Stimulated activated CD4-positive, alpha-beta T cell treated with anti-CD3 and anti-CD28 coated beads, TNF-alpha, amount 100 ng/mL, for 4 hours (primary cell): ENCODE results near the gene CLCN1.
"Not testable (repeated sequence)": the region's sequence is repeated elsewhere in the genome, so short reads cannot be mapped to it uniquely, and the experiment has no call there.

Experiments used
- DNase-seq, 3 experiments: peaks; one replicate each; pipeline ENCODE4 v3.0.0-alpha.2; 2020; ENCODE audit warnings: low read depth in 3 of 3

The CLCN1 gene

GRCh38 chr7:143315776-143316175 is at the start of gene CLCN1:
TSS of gene CLCN1 (plus strand) at chr7:143316111. CDS start at chr7:143316213, 102 bp downstream.
- DNase-seq, result no peak

GRCh38 chr7:143269251-143269650 is 46.7 kb upstream of the CLCN1 start:
- DNase-seq, result no peak

DNA sequence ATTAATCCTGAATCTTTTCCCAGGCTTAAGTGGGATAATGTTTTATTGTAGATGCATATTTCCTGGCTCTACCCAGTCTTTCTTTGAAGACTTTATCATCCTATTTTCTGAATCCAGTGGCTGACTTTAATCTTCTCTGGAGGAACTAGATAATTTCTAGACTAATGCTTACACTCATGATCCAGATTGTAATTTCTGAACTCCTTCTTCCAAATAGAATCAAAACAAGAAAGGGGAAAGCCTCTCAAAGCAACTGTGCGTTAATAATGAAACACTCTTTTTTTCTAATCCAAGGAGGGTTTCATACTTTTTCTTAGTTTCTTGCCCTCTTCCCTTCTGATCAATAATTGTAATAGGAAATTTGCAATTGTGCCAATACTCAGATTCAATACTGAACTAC is 44.7 kb upstream of the CLCN1 start:
- no peak for DNase-seq

GRCh38 chr7:143272871-143273270 is 43.0 kb upstream of the CLCN1 start:
- DNase-seq, result no peak

GRCh38 chr7:143279186-143280098 is 36.5 kb upstream of the CLCN1 start:
- DNase-seq, result no peak

DNA sequence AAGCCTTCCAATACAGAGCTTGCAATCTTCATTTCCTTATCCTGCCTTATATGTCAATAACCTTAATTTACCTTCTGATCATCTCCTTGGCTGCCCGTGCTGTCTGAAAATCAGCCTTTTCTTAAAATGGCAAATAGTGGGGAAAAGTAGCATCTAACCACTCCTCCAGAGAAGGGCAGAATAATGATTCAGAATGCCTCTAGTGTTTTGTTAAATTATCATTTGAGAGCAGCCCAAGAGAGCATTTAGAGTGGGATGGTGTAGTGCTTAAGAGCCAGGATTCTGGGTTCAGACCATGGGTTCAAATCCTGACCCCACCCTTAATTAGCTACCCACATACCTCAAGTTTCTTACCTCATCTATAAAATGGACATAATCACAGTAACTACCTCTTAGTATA is 35.8 kb upstream of the CLCN1 start:
- no peak for DNase-seq

DNA sequence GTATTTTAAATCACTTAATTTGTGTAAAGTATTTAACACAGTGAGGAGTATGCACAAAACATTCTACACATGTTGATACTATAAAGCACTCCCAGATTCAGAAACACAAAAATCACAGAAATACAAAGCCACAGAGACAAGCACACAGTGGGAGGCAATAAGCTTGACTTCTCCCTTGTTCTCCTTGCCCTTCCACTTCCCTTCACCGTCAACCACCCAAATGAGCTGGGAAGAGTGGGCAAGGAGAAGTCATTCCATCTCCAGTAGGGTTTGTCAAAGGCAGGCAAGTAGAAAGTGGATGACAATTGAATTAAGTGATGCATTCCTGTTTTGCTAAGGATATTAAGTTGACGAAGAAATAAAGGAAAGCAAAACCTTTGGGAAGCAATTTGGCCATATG is 35.3 kb upstream of the CLCN1 start:
- DNase-seq, result no peak

GRCh38 chr7:143281529-143281928 is 34.4 kb upstream of the CLCN1 start:
- no peak for DNase-seq

DNA sequence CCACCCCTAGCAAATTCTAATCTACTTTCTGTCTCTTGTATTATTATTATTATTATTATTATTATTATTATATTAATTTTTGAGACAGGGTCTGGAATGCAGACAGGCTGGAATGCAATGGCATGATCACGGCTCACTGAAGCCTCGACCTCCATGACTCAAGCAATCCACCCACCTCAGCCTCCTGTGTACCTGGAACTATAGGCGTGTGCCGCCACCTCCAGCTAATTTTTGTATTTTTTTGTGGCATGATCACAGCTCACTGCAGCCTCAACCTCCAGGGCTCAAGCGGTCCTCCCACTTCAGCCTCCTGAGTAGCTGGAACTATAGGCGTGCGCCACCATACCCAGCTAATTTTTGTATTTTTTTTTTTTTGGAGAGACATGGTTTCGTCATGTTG is 33.8 kb upstream of the CLCN1 start:
- DNase-seq, result no peak

DNA sequence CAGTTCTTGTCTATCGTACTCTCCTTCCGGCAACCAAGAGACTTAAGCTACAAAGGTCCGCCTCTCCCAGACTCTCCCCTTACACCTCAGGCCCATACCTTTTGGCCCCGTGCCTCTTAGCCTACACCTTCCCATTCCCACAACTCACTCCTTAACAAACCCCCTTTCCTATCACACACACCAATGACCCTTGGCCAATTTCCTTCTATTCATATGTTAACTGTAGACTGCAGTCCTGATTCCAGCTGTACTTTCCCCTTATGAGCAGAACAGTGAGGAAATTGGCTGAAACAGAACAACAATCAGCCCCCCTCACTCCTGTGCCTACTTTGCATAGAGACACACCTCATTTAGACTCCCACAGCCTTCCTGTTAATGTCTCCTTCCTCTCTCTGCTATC is 32.5 kb upstream of the CLCN1 start:
- DNase-seq, result no peak

DNA sequence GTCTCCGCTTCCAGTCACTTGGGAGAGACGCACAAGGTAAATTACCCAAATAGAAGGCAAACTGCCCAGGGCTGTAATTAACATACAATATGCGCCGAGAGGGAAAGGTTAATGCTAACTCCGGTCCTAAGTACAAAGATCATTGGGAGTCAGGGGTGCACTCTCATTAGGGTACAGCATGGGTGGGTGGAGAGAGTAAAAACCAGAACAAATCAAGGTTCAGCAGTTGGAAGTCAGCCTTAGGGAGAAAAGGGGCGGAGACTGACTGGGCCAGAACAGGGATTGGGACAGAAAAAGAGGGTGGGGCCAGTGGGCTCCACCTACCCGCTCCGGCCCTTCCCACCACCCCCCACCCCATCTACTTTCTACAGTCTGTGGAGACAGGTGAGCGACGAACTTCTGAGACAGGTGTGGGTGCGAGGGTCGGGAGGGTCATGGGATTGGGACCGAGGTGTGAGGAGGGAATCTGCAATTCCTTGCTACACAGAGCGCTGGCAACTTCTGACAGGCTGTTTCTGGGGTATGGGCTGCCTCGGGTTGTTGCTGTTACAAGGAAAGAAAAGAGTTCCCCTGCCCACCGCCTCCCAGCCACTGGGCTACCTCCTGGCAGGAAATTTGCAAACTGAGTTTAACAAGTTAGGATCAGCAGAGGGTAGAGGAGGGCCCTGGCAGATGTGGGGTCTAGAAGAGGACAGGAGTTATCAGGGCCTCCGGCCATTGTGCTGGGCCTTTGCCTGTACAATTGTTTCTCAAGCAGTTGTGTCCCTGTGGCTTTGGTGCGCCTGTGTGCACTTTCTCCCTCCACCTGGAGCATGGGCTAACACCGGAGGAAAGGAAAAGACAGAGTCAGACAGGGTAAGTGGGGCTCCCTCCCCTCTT is 31.1 kb upstream of the CLCN1 start, which contains the start of gene TMEM139:
TSS of gene TMEM139 (plus strand) at position 368 of the 879 bp plus-strand sequence. CDS start 1,000 bp downstream, outside the sequence.
- no peak for DNase-seq

DNA sequence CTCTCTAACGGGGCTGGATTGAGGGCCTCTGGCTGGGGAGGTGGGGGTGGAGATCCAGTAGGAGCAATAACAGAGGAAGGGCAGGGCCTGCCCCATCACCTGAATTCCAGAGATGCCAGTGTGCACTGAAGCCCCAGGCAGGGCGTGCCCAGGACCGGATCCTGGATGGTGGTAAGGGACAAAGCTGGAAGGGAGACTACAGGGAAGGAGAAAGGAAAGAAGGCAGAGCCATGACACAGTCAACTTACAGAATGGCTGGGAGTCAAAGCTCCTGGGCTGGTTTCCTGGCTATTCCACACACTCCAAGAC is 30.5 kb upstream of the CLCN1 start:
- DNase-seq, result no peak

GRCh38 chr7:143285806-143286521 is 29.9 kb upstream of the CLCN1 start:
- no peak for DNase-seq

DNA sequence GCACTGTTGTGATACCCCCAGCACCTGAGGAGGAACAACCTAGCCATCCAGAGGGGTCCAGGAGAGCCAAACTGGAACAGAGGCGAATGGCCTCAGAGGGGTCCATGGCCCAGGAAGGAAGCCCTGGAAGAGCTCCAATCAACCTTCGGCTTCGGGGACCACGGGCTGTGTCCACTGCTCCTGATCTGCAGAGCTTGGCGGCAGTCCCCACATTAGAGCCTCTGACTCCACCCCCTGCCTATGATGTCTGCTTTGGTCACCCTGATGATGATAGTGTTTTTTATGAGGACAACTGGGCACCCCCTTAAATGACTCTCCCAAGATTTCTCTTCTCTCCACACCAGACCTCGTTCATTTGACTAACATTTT is 29.4 kb upstream of the CLCN1 start:
- DNase-seq, result no peak

GRCh38 chr7:143287339-143287934 is 28.5 kb upstream of the CLCN1 start:
- no peak for DNase-seq

DNA sequence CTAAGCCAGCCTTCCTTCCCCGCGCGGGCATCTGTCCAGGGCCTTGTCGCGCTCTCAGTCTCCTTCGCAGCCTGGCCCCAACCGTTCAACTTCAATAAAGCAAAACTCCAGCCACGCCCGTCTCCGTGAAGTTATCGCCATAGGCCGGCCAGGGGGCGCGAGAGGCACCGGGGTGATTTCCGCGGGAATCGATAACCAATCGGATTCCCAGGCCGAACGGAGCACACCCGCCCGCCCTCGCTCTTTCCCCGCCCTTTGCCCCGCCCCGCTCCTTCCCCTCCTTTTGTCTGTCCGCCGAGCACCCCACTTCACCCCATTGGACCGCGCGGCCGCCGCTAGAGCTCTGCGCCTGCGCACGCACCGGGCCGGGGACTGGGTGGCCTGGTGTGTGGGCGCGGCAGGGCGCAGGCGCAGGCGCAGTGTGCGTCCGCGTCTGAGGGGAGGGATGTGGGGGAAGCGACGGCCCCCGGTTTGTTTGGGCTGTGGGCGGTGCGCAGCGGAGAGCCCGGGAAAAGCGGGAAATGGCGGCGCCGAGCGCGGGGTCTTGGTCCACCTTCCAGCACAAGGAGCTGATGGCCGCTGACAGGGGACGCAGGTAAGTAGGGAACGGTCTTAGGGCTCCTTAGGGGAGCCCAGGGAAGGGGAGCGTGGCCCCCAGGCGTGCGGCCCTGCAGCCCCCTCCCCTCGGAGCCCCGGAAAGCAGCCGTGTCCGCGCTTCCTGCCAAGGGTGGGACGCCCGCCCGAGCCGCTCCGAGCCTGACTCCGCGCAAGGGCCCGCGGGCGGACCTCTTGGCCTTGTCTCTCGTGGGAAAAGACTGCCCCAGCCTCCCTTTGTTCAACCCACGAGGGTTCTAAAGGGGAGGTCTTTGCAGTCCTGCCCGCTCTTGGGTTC is 27.7 kb upstream of the CLCN1 start, which contains the start of gene CASP2:
TSS of gene CASP2 (plus strand) at position 417 of the 892 bp plus-strand sequence. CDS start at position 522, 105 bp downstream.
- peak; percentile 97 to 99 (median 97) for DNase-seq

GRCh38 chr7:143288836-143289235 is 27.1 kb upstream of the CLCN1 start:
- DNase-seq, result no peak

- DNase-seq, result no peak
Measured at GRCh38 chr7:143289421-143289820, 26.5 kb upstream of the CLCN1 start.

GRCh38 chr7:143289888-143290287 is 26.0 kb upstream of the CLCN1 start:
- DNase-seq, result not testable (repeated sequence)

DNA sequence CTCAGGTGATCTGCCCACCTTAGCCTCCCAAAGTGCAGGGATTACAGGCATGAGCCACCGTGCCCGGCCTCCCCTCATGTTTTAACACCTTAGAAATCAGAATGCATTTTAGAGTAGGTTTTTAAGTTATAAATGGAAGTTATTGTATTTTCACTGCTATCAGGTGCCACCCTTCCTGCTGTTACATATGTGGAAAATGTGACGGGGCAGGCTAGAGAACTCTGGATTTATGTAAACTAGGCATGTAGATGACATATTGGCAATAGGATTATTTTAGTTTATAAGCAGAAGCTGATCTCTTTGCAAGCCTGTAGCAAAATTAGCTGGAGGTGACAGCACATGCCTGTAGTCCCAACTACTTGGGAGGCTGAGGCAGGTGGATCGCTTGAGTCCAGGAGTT is 25.6 kb upstream of the CLCN1 start:
- DNase-seq, result no peak

GRCh38 chr7:143292876-143293275 is 23.0 kb upstream of the CLCN1 start:
- DNase-seq, result no peak
